Activated gamma-delta T cell treated with Interleukin-2 at 50 U/mL for 16 hours (primary cell): ENCODE measurements around the gene APAF1.
"Not testable (repeated sequence)": the region's sequence is repeated elsewhere in the genome, so short reads cannot be mapped to it uniquely, and the experiment has no call there.

ENCODE experiments used
- DNase-seq: peaks from one replicate; pipeline ENCODE4 v3.0.0-alpha.2; 2020

The APAF1 gene

GRCh38 chr12:98644712-98645571, at the start of gene APAF1, which contains the start of gene IKBIP:
TSS of gene APAF1 (plus strand) at chr12:98645290. CDS start at chr12:98648360, 3,070 bp downstream.
TSS of gene IKBIP (minus strand) at chr12:98644788. CDS start at chr12:98644701, 87 bp downstream.
- peak; percentile 96 for DNase-seq

- DNase-seq, result not testable (repeated sequence)
These were observed 47.8 kb upstream of the APAF1 start for GRCh38 chr12:98597313-98597712.

GRCh38 chr12:98601924-98602323, 43.2 kb upstream of the APAF1 start:
- no peak for DNase-seq

GRCh38 chr12:98606359-98606988, 38.6 kb upstream of the APAF1 start:
- DNase-seq, result no peak

GRCh38 chr12:98610596-98610995, 34.5 kb upstream of the APAF1 start:
- DNase-seq, result no peak

GRCh38 chr12:98612696-98613334, 32.3 kb upstream of the APAF1 start:
- DNase-seq, result no peak

- DNase-seq, result no peak
These were observed 26.1 kb upstream of the APAF1 start for GRCh38 chr12:98618952-98619351.

- no peak for DNase-seq
These were observed 9.3 kb upstream of the APAF1 start for GRCh38 chr12:98635657-98636323.

GRCh38 chr12:98637068-98637467, 8.0 kb upstream of the APAF1 start:
- no peak for DNase-seq

- DNase-seq, result no peak
These were observed 7.1 kb upstream of the APAF1 start for GRCh38 chr12:98638009-98638408.

GRCh38 chr12:98639491-98639890, 5.6 kb upstream of the APAF1 start:
- DNase-seq, result no peak

- DNase-seq, result not testable (repeated sequence)
These were observed 2.3 kb upstream of the APAF1 start for GRCh38 chr12:98642801-98643200.

GRCh38 chr12:98644433-98644711, 718 bp upstream of the APAF1 start:
- DNase-seq, result no peak

GRCh38 chr12:98645572-98646067, 530 bp downstream of the APAF1 start:
- DNase-seq, result no peak

GRCh38 chr12:98646294-98647090, 1.4 kb downstream of the APAF1 start:
- no peak for DNase-seq

GRCh38 chr12:98651328-98651727, 6.2 kb downstream of the APAF1 start:
- DNase-seq, result no peak

- no peak for DNase-seq
These were observed 8.9 kb downstream of the APAF1 start for GRCh38 chr12:98653866-98654493.

- DNase-seq, result no peak
These were observed 11.4 kb downstream of the APAF1 start for GRCh38 chr12:98656289-98657101.

GRCh38 chr12:98660521-98660920, 15.4 kb downstream of the APAF1 start:
- DNase-seq, result no peak

- no peak for DNase-seq
These were observed 24.7 kb downstream of the APAF1 start for GRCh38 chr12:98669751-98670150.

- no peak for DNase-seq
These were observed 26.4 kb downstream of the APAF1 start for GRCh38 chr12:98671459-98671858.
